Dermis microvascular lymphatic vessel endothelial cell (primary cell): ENCODE data around the gene WDR31. TPM values are rescaled to one million over a fixed set of nuclear protein-coding genes. Genes with fewer than 3 reads are reported as not detected.
"Not testable (repeated sequence)": the region's sequence is repeated elsewhere in the genome, so short reads cannot be mapped to it uniquely, and the experiment has no call there.

Experiments
- DNase-seq, 2 donors: peaks; one replicate each; pipeline versions ENCODE4 v3.0.0 to v3.0.0-alpha.2; 2010; ENCODE audit warnings: low read depth in 2 of 2
- total RNA-seq: library from RNA; depleted of rRNA; stranded (reverse); fragments of >200 nt; gene quantifications from 2 replicates; pipeline ENCODE4 v1.2.1, GENCODE V29; 2014

The WDR31 gene
- total RNA-seq, 1 donor from 2014 or later: 0.13 TPM

DNA sequence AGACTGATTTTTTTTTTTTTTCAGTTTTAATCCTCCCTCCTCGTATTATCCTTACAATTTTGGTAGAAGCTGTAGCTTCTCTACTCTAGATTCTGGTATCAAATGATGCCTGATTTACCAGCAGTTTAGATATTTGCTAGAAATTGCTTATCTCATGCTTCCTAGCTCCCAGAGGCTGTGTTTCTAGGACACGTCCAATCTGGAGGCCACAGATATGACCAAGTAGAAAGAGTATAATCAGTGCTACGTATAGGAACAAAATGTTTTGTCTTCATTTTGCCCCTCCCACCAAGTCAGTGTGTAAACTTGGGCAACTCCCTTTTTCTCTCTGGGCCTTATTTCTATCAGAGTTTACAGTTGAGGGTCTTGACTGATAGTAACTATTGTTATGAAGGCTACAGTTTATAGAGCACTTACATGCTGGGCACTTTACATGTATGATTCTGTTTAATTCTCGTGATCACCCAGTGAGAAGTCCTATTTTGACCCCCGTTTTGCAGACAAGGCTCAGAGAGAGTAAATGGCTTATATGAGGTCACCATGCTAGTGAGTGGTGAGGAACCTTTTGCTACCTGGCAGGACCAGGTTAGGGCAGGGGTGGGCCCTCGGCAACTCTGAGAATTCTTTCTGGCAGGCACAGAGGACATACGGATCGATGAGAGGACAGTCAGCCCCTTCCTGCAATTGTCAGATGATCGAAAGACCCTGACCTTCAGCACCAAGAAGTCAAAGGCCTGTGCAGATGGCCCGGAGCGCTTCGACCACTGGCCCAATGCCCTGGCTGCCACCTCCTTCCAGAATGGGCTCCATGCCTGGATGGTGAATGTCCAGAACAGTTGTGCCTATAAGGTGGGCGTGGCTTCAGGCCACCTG lies 29.1 kb upstream of the WDR31 start:
- DNase-seq: no peak

- no peak for DNase-seq
Observed at GRCh38 chr9:113368348-113368981, 28.4 kb upstream of the WDR31 start.

GRCh38 chr9:113365652-113366051 lies 25.6 kb upstream of the WDR31 start:
- DNase-seq: not testable (repeated sequence)

DNA sequence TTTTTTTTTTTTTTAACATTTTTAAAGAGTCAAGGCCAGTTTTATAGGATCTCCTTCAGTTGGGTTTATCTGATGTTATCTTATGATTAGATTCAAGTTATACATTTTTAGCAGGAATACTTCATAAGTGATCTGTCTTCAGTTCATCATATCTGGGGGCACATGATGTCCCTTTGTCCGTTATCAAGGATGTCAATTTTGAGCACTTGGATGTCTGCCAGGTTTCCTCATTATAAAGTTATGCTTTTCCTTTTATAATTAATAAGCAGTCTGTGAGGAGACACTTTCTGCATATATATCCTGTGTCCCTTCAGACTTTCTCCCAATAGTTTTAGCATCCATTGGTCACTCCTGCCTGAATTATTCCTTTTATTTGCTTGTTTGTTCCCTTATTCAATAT lies 24.9 kb upstream of the WDR31 start:
- no peak for DNase-seq

DNA sequence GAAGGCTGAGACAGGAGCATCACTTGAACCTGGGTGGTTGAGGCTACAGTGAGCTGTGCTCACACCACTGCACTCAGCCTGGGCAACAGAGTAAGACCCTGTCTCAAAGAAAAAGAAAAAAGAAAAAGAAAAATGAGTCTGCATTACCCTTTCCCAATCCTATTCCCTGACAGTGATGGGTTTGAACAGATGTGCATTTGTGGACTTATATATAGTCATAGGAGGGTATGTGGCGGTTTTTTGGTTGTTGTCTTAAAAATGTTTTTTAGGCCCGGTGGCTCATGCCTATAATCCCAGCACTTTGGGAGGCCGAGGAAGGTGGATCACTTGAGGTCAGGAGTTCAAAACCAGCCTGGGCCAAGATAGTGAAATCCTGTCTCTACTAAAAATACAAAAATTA lies 23.3 kb upstream of the WDR31 start:
- DNase-seq: no peak

GRCh38 chr9:113361304-113362018 lies 21.4 kb upstream of the WDR31 start:
- peak in 1 of 2 donors; percentile 35 for DNase-seq

DNA sequence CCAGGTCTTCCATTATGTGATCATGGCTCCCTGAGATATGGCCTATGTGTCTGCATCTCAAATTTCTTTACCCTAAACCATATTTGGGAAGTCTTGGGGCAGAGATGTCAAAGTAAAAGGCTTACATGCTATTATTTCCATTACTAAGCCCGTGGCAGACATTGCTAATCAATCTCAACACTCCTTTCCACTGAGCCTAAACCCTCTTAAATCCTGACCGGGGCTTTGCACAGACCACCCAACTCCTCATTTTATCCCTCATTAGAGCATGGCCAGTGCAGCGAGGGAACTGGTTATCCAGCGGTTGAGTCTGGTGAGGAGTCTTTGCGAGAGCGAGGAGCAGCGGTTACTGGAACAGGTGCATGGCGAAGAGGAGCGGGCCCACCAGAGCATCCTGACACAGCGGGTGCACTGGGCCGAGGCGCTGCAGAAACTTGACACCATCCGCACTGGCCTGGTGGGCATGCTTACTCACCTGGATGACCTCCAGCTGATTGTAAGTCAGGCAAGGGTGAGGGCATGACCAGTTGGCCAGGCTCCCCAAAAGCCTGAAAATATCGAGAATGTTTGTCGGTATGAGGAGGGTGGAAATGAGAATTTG lies 20.3 kb upstream of the WDR31 start:
- no peak for DNase-seq

DNA sequence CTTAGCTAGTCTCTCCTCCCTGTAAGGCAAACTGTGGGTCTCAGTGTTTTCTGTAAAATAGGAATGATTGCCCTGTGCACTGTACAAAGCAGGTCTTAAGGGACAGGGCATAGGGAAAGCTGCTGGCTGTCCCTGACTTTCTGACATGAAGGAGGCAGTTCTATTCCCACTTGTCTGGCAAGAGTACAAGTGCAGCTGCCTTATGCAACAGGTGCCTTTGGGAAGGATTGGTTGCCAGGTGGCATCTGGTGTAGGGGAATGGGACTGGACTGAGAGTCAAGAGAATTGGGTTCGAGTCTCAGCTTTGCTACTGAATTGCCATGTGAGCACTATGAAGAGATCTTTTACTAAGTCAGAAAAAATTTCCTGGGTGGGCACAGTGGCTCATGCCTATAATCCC lies 19.3 kb upstream of the WDR31 start:
- DNase-seq: no peak

GRCh38 chr9:113356686-113357292 lies 16.7 kb upstream of the WDR31 start:
- no peak for DNase-seq

DNA sequence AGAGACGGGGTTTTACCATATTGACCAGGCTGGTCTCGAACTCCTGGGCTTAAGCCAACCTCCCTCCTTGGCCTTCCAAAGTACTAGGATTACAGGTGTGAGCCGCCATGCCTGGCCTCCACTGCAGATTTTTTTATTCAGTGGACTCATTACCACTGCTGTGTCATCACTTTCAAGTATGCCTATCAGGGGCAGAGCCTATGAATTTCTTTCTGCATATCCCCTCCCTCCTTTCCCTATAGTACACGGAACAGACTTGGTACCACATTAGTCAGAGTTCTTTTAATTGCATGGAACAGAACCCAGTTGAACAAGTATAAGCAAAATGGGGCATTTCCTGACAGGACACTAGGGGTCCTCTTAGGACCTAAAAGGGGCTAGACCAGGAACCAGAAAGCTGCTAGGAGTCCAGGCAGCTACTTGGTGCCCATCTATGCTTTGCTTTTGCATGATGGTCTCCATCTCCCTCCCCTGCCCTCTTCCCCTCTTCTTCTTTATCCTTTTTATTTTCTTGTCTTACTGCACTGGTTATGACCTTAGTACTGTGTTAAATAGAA lies 15.0 kb upstream of the WDR31 start:
- DNase-seq: no peak

- no peak for DNase-seq
Observed at GRCh38 chr9:113352411-113352810, 12.3 kb upstream of the WDR31 start.

GRCh38 chr9:113352006-113352405 lies 11.9 kb upstream of the WDR31 start:
- DNase-seq: no peak

DNA sequence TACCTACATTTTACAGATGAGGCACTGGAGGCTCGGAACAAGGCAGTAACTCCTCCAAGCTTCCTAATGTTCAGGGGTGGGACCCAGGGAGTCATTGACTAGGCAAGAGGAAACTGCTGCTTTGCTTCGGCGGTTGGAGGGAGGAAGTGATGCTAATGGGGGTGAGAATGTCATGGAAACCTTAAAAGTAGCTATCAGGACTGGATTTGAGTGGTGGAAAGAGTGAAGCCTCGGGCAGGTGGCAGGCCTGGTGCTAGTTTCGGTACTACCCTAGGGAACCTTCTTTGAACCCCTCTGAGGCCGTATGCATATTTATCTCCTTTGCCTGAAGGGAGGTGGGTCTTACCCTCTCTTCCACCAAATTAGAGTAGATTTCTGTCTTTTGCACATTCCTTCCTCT lies 10.9 kb upstream of the WDR31 start:
- no peak for DNase-seq

DNA sequence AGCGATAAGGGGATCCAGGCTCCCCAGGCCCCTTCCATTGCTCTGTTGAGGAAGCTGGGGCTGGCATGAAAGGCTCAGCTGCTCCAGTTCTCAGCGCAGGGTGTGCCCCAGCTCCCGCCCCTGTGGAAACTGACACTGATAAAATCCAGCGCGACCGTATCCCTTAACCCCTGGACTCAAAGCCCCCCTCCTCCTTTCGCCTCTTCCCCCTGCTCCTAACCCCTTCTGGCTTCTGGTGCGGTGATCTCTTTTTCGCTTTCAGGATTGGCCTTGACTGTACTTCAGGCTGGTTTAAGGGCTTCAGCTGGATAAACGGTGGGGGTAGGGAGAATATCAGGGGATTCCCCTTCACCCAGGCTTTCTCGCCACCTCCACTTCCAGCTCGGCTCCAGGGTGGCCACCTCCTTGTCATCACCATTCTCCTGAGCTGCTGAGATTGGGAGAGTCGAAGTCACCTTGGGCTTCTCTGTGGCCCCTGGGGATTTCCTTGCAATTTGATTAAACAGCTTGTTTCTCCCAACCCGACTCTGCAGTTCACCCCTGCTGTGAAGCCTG lies 10.1 kb upstream of the WDR31 start:
- DNase-seq: no peak

GRCh38 chr9:113349445-113350094 lies 9.5 kb upstream of the WDR31 start, which contains the start of gene BSPRY:
Gene BSPRY, plus strand, starts transcription at chr9:113349541. Its CDS starts 39 bp downstream, at chr9:113349580.
- no peak for DNase-seq

GRCh38 chr9:113349066-113349444 lies 9.0 kb upstream of the WDR31 start:
- no peak for DNase-seq

GRCh38 chr9:113348437-113348836 lies 8.4 kb upstream of the WDR31 start:
- DNase-seq: no peak

GRCh38 chr9:113345671-113346070 lies 5.6 kb upstream of the WDR31 start:
- DNase-seq: no peak

DNA sequence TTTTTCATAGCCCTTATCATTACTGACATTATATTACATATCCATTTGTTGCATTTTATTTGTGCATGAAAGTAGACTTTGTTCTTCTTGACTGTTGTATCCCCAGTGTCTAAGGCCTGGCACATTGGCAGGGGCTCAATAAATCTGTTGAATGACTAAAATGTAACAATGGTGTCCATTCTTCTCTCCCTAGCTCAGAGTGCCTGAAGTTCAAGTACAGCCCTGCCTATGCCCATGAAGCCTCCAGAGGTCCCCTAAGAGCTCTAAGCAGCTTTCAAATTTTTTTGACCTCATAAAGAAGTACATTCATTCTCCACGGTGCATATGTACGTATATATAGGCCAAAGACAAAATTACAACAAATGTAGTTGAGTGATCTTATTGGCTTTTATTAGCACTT lies 5.1 kb upstream of the WDR31 start:
- no peak for DNase-seq

- peak; percentile 4 to 25 for DNase-seq
Observed at GRCh38 chr9:113343732-113344231, 3.7 kb upstream of the WDR31 start.
